ENCODE measurements around the gene GOLGA8S. TPM values are rescaled to one million over a fixed set of nuclear protein-coding genes. Genes with fewer than 3 reads are reported as not detected.
"Not testable (repeated sequence)": the region's sequence is repeated elsewhere in the genome, so short reads cannot be mapped to it uniquely, and the experiment has no call there.

GOLGA8S gene, protein sequence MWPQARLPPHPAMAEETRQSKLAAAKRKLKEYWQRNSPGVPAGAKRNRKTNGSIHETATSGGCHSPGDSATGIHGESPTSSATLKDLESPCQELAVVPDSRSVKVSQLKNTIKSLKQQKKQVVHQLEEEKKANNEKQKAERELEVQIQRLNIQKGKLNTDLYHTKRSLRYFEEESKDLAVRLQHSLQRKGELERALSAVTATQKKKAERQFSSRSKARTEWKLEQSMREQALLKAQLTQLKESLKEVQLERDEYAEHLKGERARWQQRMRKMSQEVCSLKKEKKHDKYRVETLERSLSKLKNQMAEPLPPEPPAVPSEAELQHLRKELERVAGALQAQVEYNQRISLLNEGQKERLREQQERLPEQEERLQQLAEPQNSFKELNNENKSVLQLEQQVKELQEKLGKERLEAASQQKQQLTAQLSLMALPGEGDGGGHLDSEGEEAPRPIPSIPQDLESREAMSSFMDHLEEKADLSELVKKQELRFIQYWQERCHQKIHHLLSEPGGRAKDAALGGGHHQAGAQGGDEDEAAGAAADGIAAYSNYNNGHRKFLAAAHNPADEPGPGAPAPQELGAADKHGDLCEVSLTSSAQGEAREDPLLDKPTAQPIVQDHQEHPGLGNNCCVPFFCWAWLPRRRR
- not detected in 2 replicates for total RNA-seq

DNA sequence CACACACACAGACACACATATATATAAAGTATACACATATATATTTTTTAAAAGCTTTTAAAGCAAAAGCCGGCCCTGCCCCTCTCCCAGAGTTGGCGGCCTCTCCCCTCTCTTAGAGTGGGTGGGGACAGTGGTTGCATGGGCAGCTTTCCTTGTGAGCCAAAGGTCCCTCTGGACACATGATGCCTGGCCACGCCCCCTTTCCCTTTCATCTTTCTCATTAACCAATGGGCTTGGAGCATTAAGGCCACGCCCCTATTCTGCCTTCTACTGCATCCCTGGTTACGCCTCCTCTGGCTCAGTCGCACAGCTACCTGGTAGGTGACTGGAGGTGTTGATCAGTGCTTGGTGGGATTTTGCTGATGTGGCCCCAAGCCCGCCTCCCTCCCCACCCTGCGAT, at the start of gene GOLGA8S:
TSS of gene GOLGA8S (plus strand) at position 301 of the 400 bp plus-strand sequence. CDS start at position 363, 62 bp downstream.
- H3K27me3 ChIP-seq (ENCODE audit: control insufficient read depth, insufficient read depth, low read length); DNase-seq (ENCODE audit: low read depth); H3K4me3 ChIP-seq (ENCODE audit: low read depth, low read length); H3K36me3 ChIP-seq (ENCODE audit: control insufficient read depth, insufficient read depth, low read length): not testable (repeated sequence)

DNA sequence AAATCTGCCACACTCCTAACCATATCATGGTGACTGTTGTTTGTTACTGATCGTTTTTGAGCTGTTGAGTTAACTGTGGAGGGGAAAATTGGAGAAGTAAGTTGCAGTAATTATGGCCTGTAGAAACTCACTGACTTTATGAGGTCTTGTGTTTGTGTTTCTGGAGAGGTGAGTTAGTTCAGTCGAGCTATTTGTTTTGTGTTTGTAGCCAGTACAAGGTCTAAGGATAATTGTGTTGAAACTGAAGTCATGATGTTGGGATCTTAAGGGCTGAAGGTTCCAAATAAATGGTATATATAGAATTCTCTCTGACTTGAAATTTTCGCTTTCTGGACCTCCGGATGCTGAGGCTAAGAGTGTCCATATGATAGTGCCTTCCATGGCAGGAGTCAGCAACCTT, 49.7 kb upstream of the GOLGA8S start:
- H3K4me3 ChIP-seq (ENCODE audit: low read depth, low read length) = peak overlapping the region; percentile 45
- H3K27me3 ChIP-seq (ENCODE audit: control insufficient read depth, insufficient read depth, low read length); DNase-seq (ENCODE audit: low read depth); H3K36me3 ChIP-seq (ENCODE audit: control insufficient read depth, insufficient read depth, low read length): not testable (repeated sequence)

DNA sequence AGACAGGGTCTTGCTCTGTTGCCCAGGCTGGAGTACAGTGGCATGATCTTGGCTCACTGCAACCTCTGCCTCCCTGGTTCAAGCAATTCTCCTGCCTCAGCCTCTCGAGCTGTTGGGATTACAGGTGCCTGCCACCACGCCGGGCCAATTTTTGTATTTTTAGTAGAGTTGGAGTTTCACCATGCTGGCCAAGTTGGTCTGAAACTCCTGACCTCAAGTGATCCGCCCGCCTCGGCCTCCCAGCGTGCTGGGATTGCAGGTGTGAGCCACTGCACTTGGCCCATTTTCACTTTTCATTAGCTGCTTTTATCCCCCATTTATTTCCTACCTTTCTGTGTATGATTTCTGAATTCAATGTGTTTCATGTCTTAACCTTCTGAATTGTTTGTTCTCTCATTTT, 48.6 kb upstream of the GOLGA8S start:
- not testable (repeated sequence) for DNase-seq (ENCODE audit: low read depth); H3K4me3 ChIP-seq (ENCODE audit: low read depth, low read length); H3K27me3 ChIP-seq (ENCODE audit: control insufficient read depth, insufficient read depth, low read length); H3K36me3 ChIP-seq (ENCODE audit: control insufficient read depth, insufficient read depth, low read length)

DNA sequence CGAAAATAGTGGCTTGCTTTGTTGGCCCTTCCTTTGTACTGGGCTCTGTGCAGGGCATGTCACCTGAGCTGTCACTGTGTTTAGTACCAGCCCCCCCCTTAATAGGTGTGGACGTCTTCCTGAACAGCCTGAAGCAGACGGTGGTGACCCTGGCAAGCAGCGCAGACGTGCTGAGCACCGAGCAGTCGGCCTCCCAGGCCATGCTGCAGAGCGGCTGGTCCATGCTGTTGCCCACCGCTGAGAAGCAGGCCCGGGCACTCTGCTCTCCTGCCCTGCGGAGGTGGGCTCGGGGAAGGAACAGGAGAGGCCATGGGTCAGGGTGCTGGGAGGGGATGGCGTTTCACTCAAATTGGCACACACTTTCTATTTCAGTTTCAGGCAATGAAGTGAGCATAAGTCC, 43.3 kb upstream of the GOLGA8S start:
- not testable (repeated sequence) for H3K27me3 ChIP-seq (ENCODE audit: control insufficient read depth, insufficient read depth, low read length); H3K4me3 ChIP-seq (ENCODE audit: low read depth, low read length); H3K36me3 ChIP-seq (ENCODE audit: control insufficient read depth, insufficient read depth, low read length); DNase-seq (ENCODE audit: low read depth)

DNA sequence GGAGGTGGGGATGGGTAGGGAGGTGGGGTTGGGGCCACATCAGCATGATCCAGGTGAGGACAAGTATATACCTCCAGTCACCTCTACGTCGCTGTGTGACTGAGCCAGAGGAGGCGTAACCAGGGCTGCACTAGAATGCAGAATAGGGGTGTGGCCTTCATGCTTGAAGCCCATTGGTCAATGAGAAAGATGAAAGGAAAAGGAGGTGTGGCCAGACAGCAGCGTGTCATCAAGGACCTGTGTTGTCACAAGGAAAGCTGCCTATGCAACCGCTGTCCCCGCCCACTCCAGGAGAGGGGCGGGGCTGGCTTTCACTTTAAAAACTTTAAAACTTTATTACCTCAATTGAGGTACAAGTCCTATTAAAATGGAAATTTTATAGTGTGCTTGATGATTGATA, 20.5 kb upstream of the GOLGA8S start, which contains the start of gene GOLGA6L26:
TSS of gene GOLGA6L26 (minus strand) at position 101 of the 400 bp plus-strand sequence. CDS start at position 40, 61 bp downstream.
- not testable (repeated sequence) for DNase-seq (ENCODE audit: low read depth); H3K27me3 ChIP-seq (ENCODE audit: control insufficient read depth, insufficient read depth, low read length); H3K36me3 ChIP-seq (ENCODE audit: control insufficient read depth, insufficient read depth, low read length); H3K4me3 ChIP-seq (ENCODE audit: low read depth, low read length)

DNA sequence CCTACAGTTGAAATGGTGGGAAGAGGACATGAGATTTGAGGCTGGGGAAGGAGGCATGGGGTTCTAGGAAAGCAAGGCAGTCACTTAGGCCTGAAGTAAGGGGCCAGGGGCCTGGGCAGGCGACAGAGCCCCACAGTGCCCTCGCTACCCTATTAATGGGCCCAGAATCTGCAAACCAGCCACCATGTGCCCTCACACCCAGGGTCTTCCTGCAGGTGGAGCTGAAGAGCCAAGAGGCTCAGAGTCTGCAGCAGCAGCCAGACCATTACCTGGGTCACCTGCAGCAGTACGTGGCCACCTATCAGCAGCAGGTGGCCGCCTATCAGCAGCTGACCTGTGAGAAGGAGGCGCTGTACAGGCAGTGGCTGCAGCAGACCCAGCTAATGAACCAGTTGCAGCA, 8.1 kb downstream of the GOLGA8S start:
- H3K27me3 ChIP-seq (ENCODE audit: control insufficient read depth, insufficient read depth, low read length); DNase-seq (ENCODE audit: low read depth); H3K4me3 ChIP-seq (ENCODE audit: low read depth, low read length); H3K36me3 ChIP-seq (ENCODE audit: control insufficient read depth, insufficient read depth, low read length): not testable (repeated sequence)

DNA sequence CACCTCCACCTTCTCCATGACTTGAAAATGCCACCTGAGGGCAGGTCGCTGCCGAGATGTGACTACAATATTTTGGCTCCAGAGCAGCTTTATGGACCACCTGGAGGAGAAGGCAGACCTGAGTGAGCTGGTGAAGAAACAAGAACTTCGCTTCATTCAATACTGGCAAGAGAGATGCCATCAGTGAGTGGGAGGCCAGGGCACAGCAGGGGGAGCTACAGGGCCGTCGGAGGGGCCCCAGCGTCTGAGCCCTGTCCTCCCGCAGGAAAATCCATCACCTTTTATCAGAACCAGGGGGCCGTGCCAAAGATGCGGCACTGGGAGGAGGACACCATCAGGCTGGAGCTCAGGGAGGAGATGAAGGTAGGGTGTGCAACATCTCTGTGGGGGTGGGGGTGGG, 9.7 kb downstream of the GOLGA8S start:
- H3K36me3 ChIP-seq (ENCODE audit: control insufficient read depth, insufficient read depth, low read length); H3K27me3 ChIP-seq (ENCODE audit: control insufficient read depth, insufficient read depth, low read length); DNase-seq (ENCODE audit: low read depth); H3K4me3 ChIP-seq (ENCODE audit: low read depth, low read length): not testable (repeated sequence)

DNA sequence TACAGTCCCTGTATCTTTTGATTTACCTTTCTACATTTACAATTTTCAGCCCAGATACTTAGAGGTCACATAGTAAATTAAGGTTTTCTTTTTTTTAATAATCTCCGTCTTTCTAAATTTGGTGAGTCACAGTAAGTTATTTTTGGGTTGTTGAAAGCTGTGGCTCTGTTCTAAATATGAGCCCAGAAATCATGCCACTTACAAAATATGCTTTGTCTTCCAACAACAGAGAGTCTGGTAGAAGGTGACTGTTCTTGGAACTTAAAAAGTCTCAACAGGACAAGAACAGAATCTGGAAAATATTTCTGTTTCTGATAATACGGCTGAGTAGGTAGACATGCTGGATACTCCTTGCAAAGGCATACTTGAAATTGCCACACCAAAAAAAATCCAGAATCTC, 16.0 kb downstream of the GOLGA8S start:
- TF ChIP-seq, protein P1, sequence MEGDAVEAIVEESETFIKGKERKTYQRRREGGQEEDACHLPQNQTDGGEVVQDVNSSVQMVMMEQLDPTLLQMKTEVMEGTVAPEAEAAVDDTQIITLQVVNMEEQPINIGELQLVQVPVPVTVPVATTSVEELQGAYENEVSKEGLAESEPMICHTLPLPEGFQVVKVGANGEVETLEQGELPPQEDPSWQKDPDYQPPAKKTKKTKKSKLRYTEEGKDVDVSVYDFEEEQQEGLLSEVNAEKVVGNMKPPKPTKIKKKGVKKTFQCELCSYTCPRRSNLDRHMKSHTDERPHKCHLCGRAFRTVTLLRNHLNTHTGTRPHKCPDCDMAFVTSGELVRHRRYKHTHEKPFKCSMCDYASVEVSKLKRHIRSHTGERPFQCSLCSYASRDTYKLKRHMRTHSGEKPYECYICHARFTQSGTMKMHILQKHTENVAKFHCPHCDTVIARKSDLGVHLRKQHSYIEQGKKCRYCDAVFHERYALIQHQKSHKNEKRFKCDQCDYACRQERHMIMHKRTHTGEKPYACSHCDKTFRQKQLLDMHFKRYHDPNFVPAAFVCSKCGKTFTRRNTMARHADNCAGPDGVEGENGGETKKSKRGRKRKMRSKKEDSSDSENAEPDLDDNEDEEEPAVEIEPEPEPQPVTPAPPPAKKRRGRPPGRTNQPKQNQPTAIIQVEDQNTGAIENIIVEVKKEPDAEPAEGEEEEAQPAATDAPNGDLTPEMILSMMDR (IDR thresholded peaks at IDR 0.05; ENCODE audit: insufficient read depth, low read length, poor library complexity, severe bottlenecking) = no peak
- H3K36me3 ChIP-seq (ENCODE audit: control insufficient read depth, insufficient read depth, low read length) = no peaks in the 10 kb centered on the region

DNA sequence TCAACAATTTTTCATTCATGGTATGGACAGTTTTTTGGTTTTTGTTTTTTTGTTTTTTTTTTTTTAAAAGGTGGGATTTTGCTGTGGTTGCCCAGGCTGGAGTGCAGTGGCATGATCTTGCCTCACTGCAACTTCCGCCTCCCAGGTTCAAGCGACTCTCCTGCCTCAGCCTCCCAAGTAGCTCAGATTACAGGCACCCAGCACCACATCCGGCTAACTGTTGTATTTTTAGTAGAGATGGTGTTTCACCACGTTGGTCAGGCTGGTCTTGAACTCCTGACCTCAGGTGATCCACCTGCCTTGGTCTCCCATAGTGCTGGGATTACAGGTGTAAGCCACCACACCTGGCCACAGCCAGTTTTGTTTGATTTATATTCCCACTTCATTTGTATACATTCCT, 16.6 kb downstream of the GOLGA8S start:
- not testable (repeated sequence) for H3K27me3 ChIP-seq (ENCODE audit: control insufficient read depth, insufficient read depth, low read length); H3K4me3 ChIP-seq (ENCODE audit: low read depth, low read length); H3K36me3 ChIP-seq (ENCODE audit: control insufficient read depth, insufficient read depth, low read length); DNase-seq (ENCODE audit: low read depth)

More for the DNA sequence above, 16.0 kb downstream of the GOLGA8S start:
- Histone ChIP-seq H3K4me3 (ENCODE audit: low read depth, low read length) (no peak overlapping the region), H3K27me3 (ENCODE audit: control insufficient read depth, insufficient read depth, low read length) (no peaks in the 10 kb centered on the region)
- DNase-seq (ENCODE audit: low read depth) = no peak

DNA sequence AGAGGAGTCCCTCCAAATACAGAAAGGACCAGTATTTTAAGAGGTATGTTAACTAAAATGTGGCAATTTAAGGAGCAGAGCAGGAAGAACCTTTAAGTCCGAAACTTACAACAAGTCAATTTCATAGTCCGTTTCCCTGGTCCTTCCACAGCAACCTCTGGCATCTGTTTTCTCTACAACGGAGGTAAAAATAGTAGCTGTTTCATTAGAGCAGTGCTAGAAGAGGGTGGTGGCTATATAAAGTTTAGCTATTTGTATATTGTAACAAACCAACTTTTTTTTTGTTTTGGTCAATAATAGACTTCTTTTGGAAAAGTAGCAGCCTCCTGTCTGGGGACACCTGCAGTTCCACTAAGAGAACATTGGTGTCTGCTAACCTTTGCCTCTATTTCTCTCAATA, 17.3 kb downstream of the GOLGA8S start:
- not testable (repeated sequence) for DNase-seq (ENCODE audit: low read depth); H3K4me3 ChIP-seq (ENCODE audit: low read depth, low read length); H3K36me3 ChIP-seq (ENCODE audit: control insufficient read depth, insufficient read depth, low read length); H3K27me3 ChIP-seq (ENCODE audit: control insufficient read depth, insufficient read depth, low read length)

Data from kidney epithelial cell (primary cell).